SK-N-SH (cell line): Measurements from ENCODE around the gene ILF3.

Experiments
- CTCF ChIP-seq: fragments of 200-600 bp; sonication (generic); IDR thresholded peaks from 2 replicates; pipeline ENCODE4 v1.6.1; 2017; ENCODE audit warnings: antibody characterized with exemption, mild to moderate bottlenecking, moderate library complexity
- FOXM1 ChIP-seq: IDR thresholded peaks from 2 replicates; pipeline ENCODE4 v1.4.0; 2012; ENCODE audit warnings: low read depth, mild to moderate bottlenecking
- POLR2AphosphoS5 ChIP-seq: IDR thresholded peaks from 2 replicates; pipeline ENCODE4 v1.6.1; 2012; ENCODE audit warnings: low read depth, low read length
- RAD21 ChIP-seq: IDR thresholded peaks from 2 replicates; pipeline ENCODE4 v1.6.1; 2012; ENCODE audit warnings: mild to moderate bottlenecking, low read length
- RCOR1 ChIP-seq: fragments of 150-350 bp; IDR thresholded peaks from 2 replicates; pipeline ENCODE4 v1.6.1; 2017; ENCODE audit warnings: antibody characterized with exemption, low read length
- RXRA ChIP-seq: IDR thresholded peaks from 2 replicates; pipeline ENCODE4 v1.4.0; 2012; ENCODE audit warnings: low read depth, mild to moderate bottlenecking, borderline replicate concordance
- SMC3 ChIP-seq: IDR thresholded peaks from 2 replicates; pipeline ENCODE4 v1.6.1; 2012; ENCODE audit warnings: low read depth, low read length, improper control_type of control experiment
- TEAD4 ChIP-seq: IDR thresholded peaks from 2 replicates; pipeline ENCODE4 v1.4.0; 2012; ENCODE audit warnings: mild to moderate bottlenecking, borderline replicate concordance; ENCODE audit not compliant: insufficient read depth
- TF ChIP-seq, protein P1 (sequence below): IDR thresholded peaks from 2 replicates; pipeline ENCODE4; 2012
- TF ChIP-seq, protein P2 (sequence below): IDR thresholded peaks from 2 replicates; pipeline ENCODE4 v1.6.1; 2012; ENCODE audit warnings: mild to moderate bottlenecking, low read depth, low read length, moderate library complexity

- no peak for TF ChIP-seq CTCF
- no peak for TF ChIP-seq FOXM1
- no peak for TF ChIP-seq RCOR1
- no peak for TF ChIP-seq TEAD4
- no peak for TF ChIP-seq SMC3
- TF ChIP-seq, protein P1, sequence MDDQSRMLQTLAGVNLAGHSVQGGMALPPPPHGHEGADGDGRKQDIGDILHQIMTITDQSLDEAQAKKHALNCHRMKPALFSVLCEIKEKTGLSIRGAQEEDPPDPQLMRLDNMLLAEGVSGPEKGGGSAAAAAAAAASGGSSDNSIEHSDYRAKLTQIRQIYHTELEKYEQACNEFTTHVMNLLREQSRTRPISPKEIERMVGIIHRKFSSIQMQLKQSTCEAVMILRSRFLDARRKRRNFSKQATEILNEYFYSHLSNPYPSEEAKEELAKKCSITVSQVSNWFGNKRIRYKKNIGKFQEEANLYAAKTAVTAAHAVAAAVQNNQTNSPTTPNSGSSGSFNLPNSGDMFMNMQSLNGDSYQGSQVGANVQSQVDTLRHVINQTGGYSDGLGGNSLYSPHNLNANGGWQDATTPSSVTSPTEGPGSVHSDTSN: no peak
- no peak for TF ChIP-seq POLR2AphosphoS5
- no peak for TF ChIP-seq RXRA
- no peak for TF ChIP-seq RAD21
- TF ChIP-seq, protein P2, sequence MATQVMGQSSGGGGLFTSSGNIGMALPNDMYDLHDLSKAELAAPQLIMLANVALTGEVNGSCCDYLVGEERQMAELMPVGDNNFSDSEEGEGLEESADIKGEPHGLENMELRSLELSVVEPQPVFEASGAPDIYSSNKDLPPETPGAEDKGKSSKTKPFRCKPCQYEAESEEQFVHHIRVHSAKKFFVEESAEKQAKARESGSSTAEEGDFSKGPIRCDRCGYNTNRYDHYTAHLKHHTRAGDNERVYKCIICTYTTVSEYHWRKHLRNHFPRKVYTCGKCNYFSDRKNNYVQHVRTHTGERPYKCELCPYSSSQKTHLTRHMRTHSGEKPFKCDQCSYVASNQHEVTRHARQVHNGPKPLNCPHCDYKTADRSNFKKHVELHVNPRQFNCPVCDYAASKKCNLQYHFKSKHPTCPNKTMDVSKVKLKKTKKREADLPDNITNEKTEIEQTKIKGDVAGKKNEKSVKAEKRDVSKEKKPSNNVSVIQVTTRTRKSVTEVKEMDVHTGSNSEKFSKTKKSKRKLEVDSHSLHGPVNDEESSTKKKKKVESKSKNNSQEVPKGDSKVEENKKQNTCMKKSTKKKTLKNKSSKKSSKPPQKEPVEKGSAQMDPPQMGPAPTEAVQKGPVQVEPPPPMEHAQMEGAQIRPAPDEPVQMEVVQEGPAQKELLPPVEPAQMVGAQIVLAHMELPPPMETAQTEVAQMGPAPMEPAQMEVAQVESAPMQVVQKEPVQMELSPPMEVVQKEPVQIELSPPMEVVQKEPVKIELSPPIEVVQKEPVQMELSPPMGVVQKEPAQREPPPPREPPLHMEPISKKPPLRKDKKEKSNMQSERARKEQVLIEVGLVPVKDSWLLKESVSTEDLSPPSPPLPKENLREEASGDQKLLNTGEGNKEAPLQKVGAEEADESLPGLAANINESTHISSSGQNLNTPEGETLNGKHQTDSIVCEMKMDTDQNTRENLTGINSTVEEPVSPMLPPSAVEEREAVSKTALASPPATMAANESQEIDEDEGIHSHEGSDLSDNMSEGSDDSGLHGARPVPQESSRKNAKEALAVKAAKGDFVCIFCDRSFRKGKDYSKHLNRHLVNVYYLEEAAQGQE: no peak
Observed at GRCh38 chr19:10719466-10719961, 65.4 kb downstream of the ILF3 start.
